ENCODE results near the gene FBXL16.

GRCh38 chr16:730666-731509 is 25.3 kb upstream of the FBXL16 start:
- TF ChIP-seq CTCF (IDR thresholded peaks at IDR 0.05) (no peak), EP300 (IDR thresholded peaks at IDR 0.05) (no peak)

All from upper lobe of left lung (tissue), 4 donors.